ENCODE results near the gene ITPR1. TPM values are rescaled to one million over a fixed set of nuclear protein-coding genes. Genes with fewer than 3 reads are reported as not detected.

The ITPR1 gene
- polyA plus RNA-seq, 1 donor from 2014 or later = 38.3 TPM

- Mint-ChIP-seq H3K27me3 (no peaks in the 10 kb centered on the region), H3K4me1 (peaks cover 15 to 23% (median 16%) of the 10 kb centered on the region in 3 donors), H3K4me3 (no peak overlapping the region), H3K9me3 (peaks cover 2 to 4% (median 3%) of the 10 kb centered on the region in 3 donors), H3K36me3 (no peaks in the 10 kb centered on the region), H3K27ac (no peak overlapping the region)
Observed at GRCh38 chr3:4471907-4472306, 21.2 kb upstream of the ITPR1 start.

DNA sequence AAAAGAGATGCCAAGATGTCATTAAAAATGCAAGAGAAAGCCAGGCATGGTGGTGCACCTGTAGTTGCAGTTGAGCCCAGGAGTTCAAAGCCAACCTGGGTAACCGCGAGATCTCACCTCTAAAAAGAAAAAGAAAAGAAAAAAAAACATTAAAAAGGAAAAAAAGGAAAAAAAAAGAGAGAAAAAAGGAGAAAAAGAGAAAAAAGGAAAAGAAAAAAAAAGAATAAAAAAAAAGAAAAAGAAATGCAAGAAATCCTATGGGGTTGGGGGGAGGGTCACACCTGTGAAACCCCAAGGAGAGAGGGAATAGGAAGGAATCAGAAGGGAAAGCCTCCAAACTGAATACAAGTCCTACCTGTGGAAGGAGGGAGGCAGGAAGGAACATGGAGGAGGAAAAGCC is 20.8 kb upstream of the ITPR1 start:
- Mint-ChIP-seq H3K4me3 (no peak overlapping the region), H3K27ac (no peak overlapping the region), H3K36me3 (no peaks in the 10 kb centered on the region)

DNA sequence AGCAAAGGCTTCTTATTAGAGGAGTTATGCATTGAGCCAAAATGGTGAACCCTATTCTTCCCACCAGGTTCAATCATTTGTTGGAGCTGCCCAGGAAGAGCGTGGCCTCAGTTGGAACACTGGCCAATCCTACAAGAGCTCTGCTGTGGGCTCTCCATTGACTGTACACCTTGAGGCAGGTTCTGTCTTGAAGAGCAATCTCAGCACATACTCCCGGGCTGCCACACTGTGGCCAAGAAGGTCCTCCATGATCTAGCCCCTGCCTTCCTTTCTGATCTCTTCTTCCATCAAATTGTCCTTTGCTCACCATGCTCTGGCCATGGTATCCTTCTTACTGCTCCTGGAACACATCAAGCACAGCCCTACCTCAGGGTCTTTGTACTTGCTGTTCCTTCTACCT is 20.4 kb upstream of the ITPR1 start:
- no peak overlapping the region for H3K4me3 Mint-ChIP-seq
- peaks cover 2 to 4% (median 3%) of the 10 kb centered on the region in 3 donors for H3K9me3 Mint-ChIP-seq
- peaks cover 10 to 16% (median 11%) of the 10 kb centered on the region in 3 donors for H3K4me1 Mint-ChIP-seq
- no peaks in the 10 kb centered on the region for H3K27me3 Mint-ChIP-seq
- peak overlapping the region in 2 of 3 donors; percentile 43 to 51 for H3K27ac Mint-ChIP-seq
- H3K36me3 Mint-ChIP-seq = no peaks in the 10 kb centered on the region

More for the DNA sequence above, 20.8 kb upstream of the ITPR1 start:
- Mint-ChIP-seq H3K4me1 (peaks cover 12 to 19% (median 13%) of the 10 kb centered on the region in 3 donors), H3K27me3 (no peaks in the 10 kb centered on the region), H3K9me3 (peaks cover 2 to 4% (median 3%) of the 10 kb centered on the region in 3 donors)

DNA sequence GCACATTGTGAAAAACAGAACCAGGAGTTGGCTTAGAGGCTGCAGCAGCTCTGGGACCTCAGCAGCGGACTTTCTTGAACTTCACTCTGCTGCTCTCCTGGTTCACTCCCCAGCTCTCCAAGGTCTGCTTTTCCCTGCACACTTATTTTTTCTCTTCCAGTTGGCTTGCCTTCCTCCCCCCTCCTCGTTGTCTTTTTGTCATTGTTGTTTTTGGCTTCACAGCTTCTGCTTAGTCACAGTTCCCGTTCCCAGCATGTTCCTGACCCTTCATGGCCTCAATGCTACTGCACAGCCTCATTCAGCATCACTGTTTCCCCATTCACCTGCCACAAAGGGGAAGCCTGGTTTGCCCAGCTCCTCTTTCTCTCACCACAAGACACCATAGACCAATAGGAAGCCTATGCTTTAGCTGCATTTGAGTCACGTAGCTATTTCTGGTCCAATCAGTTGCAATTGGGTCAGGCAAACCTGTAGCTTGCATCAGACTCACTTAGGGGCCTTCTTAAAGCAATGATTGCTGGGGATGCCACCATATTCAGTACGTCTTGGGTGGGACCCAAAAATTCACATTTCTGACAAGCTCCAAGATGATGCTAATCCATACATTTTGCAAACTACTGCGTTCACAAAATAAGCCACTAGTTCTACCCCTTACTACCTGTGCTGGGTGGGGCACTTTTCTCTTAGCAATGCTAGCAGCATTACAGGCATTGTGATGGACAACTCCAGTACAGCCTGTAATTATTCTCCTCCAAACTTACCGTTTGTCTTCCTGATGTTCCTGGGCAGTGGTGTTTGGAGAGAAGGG is 18.3 kb upstream of the ITPR1 start:
- H3K9me3 Mint-ChIP-seq = peaks cover 2 to 4% (median 3%) of the 10 kb centered on the region in 3 donors
- peak overlapping the region; percentile 4 to 74 (median 67) for H3K4me3 Mint-ChIP-seq
- H3K27ac Mint-ChIP-seq = peak overlapping the region; percentile 44 to 89 (median 71)
- no peaks in the 10 kb centered on the region for H3K27me3 Mint-ChIP-seq
- H3K4me1 Mint-ChIP-seq = peaks cover 10 to 16% (median 11%) of the 10 kb centered on the region in 3 donors
- no peaks in the 10 kb centered on the region for H3K36me3 Mint-ChIP-seq

DNA sequence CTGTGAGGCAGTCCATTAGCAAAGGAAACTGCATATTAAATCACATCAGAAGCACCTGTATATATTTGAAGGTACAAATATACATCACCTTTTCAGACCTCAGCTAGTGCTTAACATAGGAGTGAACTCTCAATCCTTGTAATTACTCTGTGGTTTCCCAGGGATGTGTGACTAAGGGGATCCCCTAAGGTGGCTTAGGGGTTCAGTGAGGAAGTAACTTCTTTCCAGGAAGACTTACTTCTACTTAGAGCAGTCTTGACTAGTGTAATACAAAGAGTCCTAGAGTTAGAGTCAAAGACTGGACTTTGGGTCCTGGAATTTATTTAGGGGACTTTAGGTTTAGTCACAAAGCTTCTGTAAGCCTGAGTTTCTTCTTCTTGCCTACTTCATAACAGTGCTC is 17.3 kb upstream of the ITPR1 start:
- Mint-ChIP-seq H3K9me3 (peaks cover 2 to 4% (median 3%) of the 10 kb centered on the region in 3 donors), H3K4me1 (peaks cover 10 to 16% (median 11%) of the 10 kb centered on the region in 3 donors), H3K4me3 (no peak overlapping the region), H3K27me3 (no peaks in the 10 kb centered on the region), H3K27ac (peak overlapping the region in 1 of 3 donors; percentile 89), H3K36me3 (no peaks in the 10 kb centered on the region)

GRCh38 chr3:4476496-4476895 is 16.7 kb upstream of the ITPR1 start:
- Mint-ChIP-seq H3K4me3 (no peak overlapping the region), H3K4me1 (peaks cover 10 to 16% (median 11%) of the 10 kb centered on the region in 3 donors), H3K27ac (no peak overlapping the region), H3K27me3 (no peaks in the 10 kb centered on the region), H3K9me3 (peaks cover 2 to 4% (median 3%) of the 10 kb centered on the region in 3 donors), H3K36me3 (no peaks in the 10 kb centered on the region)

DNA sequence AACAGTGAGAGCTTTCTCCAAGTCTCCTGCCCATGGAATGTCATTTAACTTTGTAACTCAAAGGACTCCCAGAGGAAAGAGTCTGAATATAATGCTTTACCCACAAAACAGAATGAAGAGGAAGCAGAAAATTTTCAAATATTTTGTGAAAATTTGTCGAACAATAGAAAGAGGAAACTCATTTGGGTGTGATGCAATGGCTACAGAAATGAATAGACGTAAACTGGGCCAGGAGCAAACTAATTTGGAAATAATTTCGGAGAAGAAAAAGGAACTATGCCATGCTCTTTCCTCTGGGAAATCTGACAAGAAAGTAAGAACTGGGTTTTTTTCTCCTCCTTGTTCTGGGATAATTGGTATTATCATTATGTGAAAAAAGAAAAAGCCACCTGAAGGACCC is 14.9 kb upstream of the ITPR1 start:
- H3K4me1 Mint-ChIP-seq = peaks cover 9 to 10% (median 9%) of the 10 kb centered on the region in 3 donors
- no peak overlapping the region for H3K4me3 Mint-ChIP-seq
- peaks cover 2 to 4% (median 3%) of the 10 kb centered on the region in 3 donors for H3K9me3 Mint-ChIP-seq
- no peaks in the 10 kb centered on the region for H3K36me3 Mint-ChIP-seq
- no peak overlapping the region for H3K27ac Mint-ChIP-seq
- H3K27me3 Mint-ChIP-seq = no peaks in the 10 kb centered on the region

GRCh38 chr3:4491855-4492207 is 1.3 kb upstream of the ITPR1 start:
- no peaks in the 10 kb centered on the region for H3K27me3 Mint-ChIP-seq
- peak overlapping the region in 2 of 3 donors; percentile 87 to 96 for H3K27ac Mint-ChIP-seq
- H3K4me1 Mint-ChIP-seq = peaks cover 22 to 29% (median 23%) of the 10 kb centered on the region in 3 donors
- H3K4me3 Mint-ChIP-seq = peak overlapping the region; percentile 87 to 99 (median 98)
- no peaks in the 10 kb centered on the region for H3K9me3 Mint-ChIP-seq
- peaks cover 2% of the 10 kb centered on the region for H3K36me3 Mint-ChIP-seq

DNA sequence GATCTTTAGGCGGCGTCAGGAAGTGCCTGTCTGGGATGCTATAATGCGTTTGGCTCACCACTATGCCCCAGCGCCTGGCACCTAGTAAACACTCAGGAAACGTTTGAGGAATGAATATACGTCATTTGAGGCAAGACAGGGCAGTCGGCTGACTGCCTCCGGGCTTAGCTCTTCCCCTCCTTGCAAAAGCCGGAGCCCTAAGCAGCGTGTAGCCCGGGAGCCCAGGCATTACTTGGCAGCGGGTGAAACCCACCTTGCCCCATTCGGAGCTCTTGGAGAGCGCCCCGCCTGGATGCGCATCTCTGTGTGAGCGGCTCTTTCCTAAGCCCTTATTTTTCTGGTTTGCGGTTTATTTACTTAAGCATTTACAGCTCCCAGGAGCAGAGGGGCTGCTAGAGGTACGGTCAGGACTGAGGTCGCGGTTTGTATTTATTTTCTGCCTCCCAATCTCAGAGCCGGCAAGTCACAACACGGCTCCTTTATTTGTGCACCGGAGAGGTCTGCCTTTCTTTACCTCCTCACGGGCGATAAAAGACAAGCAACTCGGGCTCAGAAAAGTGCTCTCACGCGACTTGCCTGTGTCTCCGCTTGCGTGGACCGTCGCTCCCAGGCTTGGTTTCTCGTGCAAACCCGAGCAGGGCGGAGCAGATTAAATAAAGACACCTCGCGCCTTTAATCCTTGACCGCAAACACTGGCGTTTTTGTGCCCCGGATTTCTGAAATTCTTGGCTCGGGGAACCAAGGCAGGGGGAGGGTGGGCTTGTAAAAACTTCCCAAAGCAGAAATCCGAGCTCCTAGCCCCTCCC is 737 bp upstream of the ITPR1 start:
- Mint-ChIP-seq H3K27ac (peak overlapping the region; percentile 87 to 96 (median 96)), H3K27me3 (no peaks in the 10 kb centered on the region), H3K4me3 (peak overlapping the region; percentile 87 to 99 (median 98)), H3K36me3 (peaks cover 2% of the 10 kb centered on the region), H3K4me1 (peaks cover 25 to 31% (median 27%) of the 10 kb centered on the region in 3 donors), H3K9me3 (no peaks in the 10 kb centered on the region)

GRCh38 chr3:4493941-4494894 is 1.1 kb downstream of the ITPR1 start:
- Mint-ChIP-seq H3K27me3 (no peaks in the 10 kb centered on the region), H3K4me1 (peaks cover 37 to 41% (median 41%) of the 10 kb centered on the region in 3 donors), H3K9me3 (no peaks in the 10 kb centered on the region), H3K27ac (peak overlapping the region; percentile 87 to 96 (median 96)), H3K36me3 (peaks cover 7% of the 10 kb centered on the region), H3K4me3 (peak overlapping the region; percentile 87 to 99 (median 98))

DNA sequence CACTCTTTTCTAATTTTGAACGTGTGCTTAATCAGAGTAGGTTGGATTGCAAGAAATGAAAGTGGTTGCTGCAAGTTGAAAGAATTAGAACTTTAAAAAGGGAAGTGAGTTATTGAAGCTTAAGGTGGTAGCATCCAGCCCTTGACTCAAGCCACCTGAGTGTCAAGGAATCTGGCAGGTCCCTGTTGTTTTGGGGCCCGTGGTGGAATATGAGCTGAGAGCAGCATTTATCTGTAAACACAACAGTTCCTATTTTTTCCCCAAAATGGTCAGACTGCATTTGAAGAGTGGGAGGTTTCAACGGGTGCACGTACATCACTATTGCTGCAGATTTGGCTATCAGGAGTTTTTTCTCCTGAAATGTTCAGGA is 1.7 kb downstream of the ITPR1 start:
- Mint-ChIP-seq H3K9me3 (no peaks in the 10 kb centered on the region), H3K36me3 (peaks cover 7% of the 10 kb centered on the region), H3K4me1 (peaks cover 41 to 42% (median 41%) of the 10 kb centered on the region in 3 donors), H3K27ac (peak overlapping the region; percentile 87 to 96 (median 96)), H3K4me3 (peak overlapping the region; percentile 87 to 99 (median 98)), H3K27me3 (no peaks in the 10 kb centered on the region)

GRCh38 chr3:4495294-4496086 is 2.3 kb downstream of the ITPR1 start:
- Mint-ChIP-seq H3K36me3 (peaks cover 7% of the 10 kb centered on the region), H3K27me3 (no peaks in the 10 kb centered on the region)

DNA sequence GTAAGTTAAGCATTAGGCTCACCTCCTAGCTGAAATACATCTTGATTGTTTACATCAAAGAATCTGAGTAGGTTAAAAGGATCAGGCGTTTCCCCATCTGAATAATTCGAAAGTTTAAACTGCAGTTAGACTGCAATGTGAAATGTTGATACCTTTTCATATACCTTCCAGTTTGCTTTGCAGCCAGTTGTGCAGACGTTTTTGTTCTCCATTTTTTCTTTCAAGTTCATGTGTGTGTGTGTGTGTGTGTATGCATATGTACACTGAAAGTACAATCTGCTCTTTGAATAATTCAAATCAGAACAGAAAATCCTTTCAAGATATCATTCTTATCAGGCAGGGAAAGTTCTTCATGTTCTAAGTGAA is 2.9 kb downstream of the ITPR1 start:
- Mint-ChIP-seq H3K4me3 (peak overlapping the region; percentile 87 to 99 (median 98)), H3K27ac (peak overlapping the region; percentile 65 to 87 (median 71)), H3K36me3 (peaks cover 7% of the 10 kb centered on the region), H3K4me1 (peaks cover 41 to 45% (median 45%) of the 10 kb centered on the region in 3 donors), H3K27me3 (no peaks in the 10 kb centered on the region), H3K9me3 (no peaks in the 10 kb centered on the region)

More at GRCh38 chr3:4495294-4496086, 2.3 kb downstream of the ITPR1 start:
- peak overlapping the region; percentile 65 to 87 (median 87) for H3K27ac Mint-ChIP-seq
- peak overlapping the region; percentile 87 to 99 (median 98) for H3K4me3 Mint-ChIP-seq
- H3K4me1 Mint-ChIP-seq = peaks cover 41 to 45% (median 45%) of the 10 kb centered on the region in 3 donors
- H3K9me3 Mint-ChIP-seq = no peaks in the 10 kb centered on the region
